GM18505 (cell line): ENCODE results near the gene F7.
"Not testable (repeated sequence)": the region's sequence is repeated elsewhere in the genome, so short reads cannot be mapped to it uniquely, and the experiment has no call there.

Experiments
- ATAC-seq: cut with Tn5 transposase; IDR thresholded peaks from one replicate; pipeline ENCODE4 v1.9.1; 2021; ENCODE audit not compliant: unreplicated experiment
- POLR2A ChIP-seq: IDR thresholded peaks from 4 replicates; pipeline ENCODE4 v1.6.1; 2011; ENCODE audit warnings: borderline replicate concordance; ENCODE audit not compliant: insufficient read depth, insufficient read length; ENCODE audit errors: extremely low read depth

The F7 gene

GRCh38 chr13:113105032-113105920 is at the start of gene F7:
Gene F7, plus strand, starts transcription at chr13:113105791. Its CDS starts 51 bp downstream, at chr13:113105842.
- no peak for ATAC-seq
- no peak for TF ChIP-seq POLR2A

GRCh38 chr13:113057084-113057483 is 48.5 kb upstream of the F7 start:
- no peak for ATAC-seq
- TF ChIP-seq POLR2A: no peak

- ATAC-seq: not testable (repeated sequence)
These were observed 48.0 kb upstream of the F7 start for GRCh38 chr13:113057559-113057958.

GRCh38 chr13:113058129-113058987 is 47.2 kb upstream of the F7 start:
- no peak for ATAC-seq
- no peak for TF ChIP-seq POLR2A

GRCh38 chr13:113058988-113059850 is 46.4 kb upstream of the F7 start:
- no peak for ATAC-seq
- no peak for TF ChIP-seq POLR2A

GRCh38 chr13:113059891-113060290 is 45.7 kb upstream of the F7 start:
- no peak for TF ChIP-seq POLR2A
- ATAC-seq: no peak

- no peak for TF ChIP-seq POLR2A
- ATAC-seq: no peak
These were observed 44.9 kb upstream of the F7 start for GRCh38 chr13:113060557-113061270.

- ATAC-seq: no peak
- TF ChIP-seq POLR2A: no peak
These were observed 44.3 kb upstream of the F7 start for GRCh38 chr13:113061271-113061625.

GRCh38 chr13:113061796-113062425 is 43.7 kb upstream of the F7 start:
- no peak for ATAC-seq
- no peak for TF ChIP-seq POLR2A

GRCh38 chr13:113062691-113063090 is 42.9 kb upstream of the F7 start:
- TF ChIP-seq POLR2A: no peak

GRCh38 chr13:113063091-113063491 is 42.5 kb upstream of the F7 start:
- TF ChIP-seq POLR2A: no peak
- ATAC-seq: no peak

More at GRCh38 chr13:113062691-113063090, 42.9 kb upstream of the F7 start:
- ATAC-seq: no peak

- ATAC-seq: no peak
These were observed 41.5 kb upstream of the F7 start for GRCh38 chr13:113064000-113064533.

More at GRCh38 chr13:113064000-113064533, 41.5 kb upstream of the F7 start:
- no peak for TF ChIP-seq POLR2A
